GM23338 (cell line): ENCODE data around the gene CTNNBIP1. TPM values are rescaled to one million over a fixed set of nuclear protein-coding genes. Genes with fewer than 3 reads are reported as not detected.
"Not testable (repeated sequence)": the region's sequence is repeated elsewhere in the genome, so short reads cannot be mapped to it uniquely, and the experiment has no call there.

Source experiments
- ATAC-seq: fragments of 200-7000 bp; cut with Tn5 transposase; 3 replicates; pipeline ENCODE4 v1.9.1; 2020
- DNase-seq: peaks from one replicate; pipeline ENCODE4 v3.0.0-alpha.2; 2015; ENCODE audit warnings: low spot score
- H2AFZ ChIP-seq: fragments of 200-600 bp; sonication (generic); 2 replicates; pipeline ENCODE4 v1.8.0; 2016; ENCODE audit warnings: antibody characterized with exemption, mild to moderate bottlenecking, moderate library complexity
- H3F3A ChIP-seq: fragments of 200-600 bp; sonication (generic); replicated peaks from 2 replicates; pipeline ENCODE4 v1.8.0; 2017; ENCODE audit warnings: antibody characterized with exemption, mixed run types, low read depth
- H3K27ac ChIP-seq: fragments of 200-600 bp; sonication (generic); 2 replicates; pipeline ENCODE4 v1.6.1; 2016; ENCODE audit warnings: low read depth
- H3K27me3 ChIP-seq: fragments of 200-600 bp; sonication (generic); 2 replicates; pipeline ENCODE4 v1.8.0; 2016; ENCODE audit warnings: mild to moderate bottlenecking, mixed run types, moderate library complexity; ENCODE audit not compliant: insufficient read depth
- H3K36me3 ChIP-seq: fragments of 200-600 bp; sonication (generic); 2 replicates; pipeline ENCODE4 v1.8.0; 2016; ENCODE audit warnings: mild to moderate bottlenecking; ENCODE audit not compliant: insufficient read depth
- H3K4me1 ChIP-seq: fragments of 200-600 bp; sonication (generic); 2 replicates; pipeline ENCODE4 v1.8.0; 2016; ENCODE audit warnings: mild to moderate bottlenecking, moderate library complexity; ENCODE audit not compliant: insufficient read depth
- H3K4me2 ChIP-seq: fragments of 200-600 bp; sonication (generic); 2 replicates; pipeline ENCODE4 v1.7.1; 2017; ENCODE audit warnings: mixed run types
- H3K4me3 ChIP-seq: fragments of 200-600 bp; sonication (generic); 2 replicates; pipeline ENCODE4 v1.6.1; 2016; ENCODE audit warnings: mixed run types
- H3K79me2 ChIP-seq: fragments of 200-600 bp; sonication (generic); replicated peaks from 2 replicates; pipeline ENCODE4 v1.8.0; 2017; ENCODE audit warnings: mild to moderate bottlenecking; ENCODE audit not compliant: insufficient read depth
- H3K9me2 ChIP-seq: fragments of 200-600 bp; sonication (generic); 2 replicates; pipeline ENCODE4 v1.8.0; 2017; ENCODE audit not compliant: insufficient read depth
- H4K20me1 ChIP-seq: fragments of 200-600 bp; sonication (generic); replicated peaks from 2 replicates; pipeline ENCODE4 v1.8.0; 2017; ENCODE audit warnings: mild to moderate bottlenecking; ENCODE audit not compliant: insufficient read depth
- H3K27ac Mint-ChIP-seq: 2 replicates; pipeline ENCODE4 v1.8.0; 2020; ENCODE audit warnings: inconsistent platforms, mild to moderate bottlenecking, moderate library complexity, mixed read lengths
- H3K27me3 Mint-ChIP-seq: 3 replicates; pipeline ENCODE4 v1.8.0; 2022; ENCODE audit warnings: low read depth, mild to moderate bottlenecking, moderate library complexity, mixed read lengths, inconsistent platforms; ENCODE audit not compliant: insufficient read depth, poor library complexity
- H3K36me3 Mint-ChIP-seq: 3 replicates; pipeline ENCODE4 v1.8.0; 2021; ENCODE audit warnings: low read depth, mild to moderate bottlenecking, inconsistent platforms, moderate library complexity, mixed read lengths
- H3K4me1 Mint-ChIP-seq: 3 replicates; pipeline ENCODE4 v1.8.0; 2020; ENCODE audit warnings: mild to moderate bottlenecking, inconsistent platforms, mixed read lengths
- H3K4me3 Mint-ChIP-seq: 3 replicates; pipeline ENCODE4 v1.8.0; 2021; ENCODE audit warnings: moderate library complexity, mild to moderate bottlenecking, inconsistent platforms, mixed read lengths
- H3K9me3 Mint-ChIP-seq: 3 replicates; pipeline ENCODE4 v1.8.0; 2020; ENCODE audit warnings: moderate library complexity, mild to moderate bottlenecking, inconsistent platforms, mixed read lengths
- CREB1 ChIP-seq: fragments of 250-450 bp; sonication (Bioruptor Pico); IDR thresholded peaks from 2 replicates; pipeline ENCODE4 v1.5.0; 2020; ENCODE audit warnings: low read depth, mild to moderate bottlenecking, moderate library complexity
- EZH2phosphoT487 ChIP-seq: fragments of 200-600 bp; sonication (generic); IDR thresholded peaks from one replicate; pipeline ENCODE4 v1.8.1; 2018; ENCODE audit warnings: antibody characterized with exemption; ENCODE audit not compliant: unreplicated experiment
- JUNB ChIP-seq: IDR thresholded peaks from one replicate; pipeline ENCODE4 v1.6.1; 2016; ENCODE audit warnings: antibody characterized with exemption; ENCODE audit not compliant: unreplicated experiment
- NANOG ChIP-seq: IDR thresholded peaks from 2 replicates; pipeline ENCODE4 v1.6.1; 2016; ENCODE audit warnings: antibody characterized with exemption, borderline replicate concordance
- STAT1 ChIP-seq: IDR thresholded peaks from one replicate; pipeline ENCODE4 v1.6.1; 2016; ENCODE audit warnings: antibody characterized with exemption; ENCODE audit not compliant: unreplicated experiment
- ZNF114 ChIP-seq: fragments of 250-450 bp; sonication (Bioruptor Pico); IDR thresholded peaks from 2 replicates; pipeline ENCODE4 v1.5.0; 2020; ENCODE audit warnings: mild to moderate bottlenecking, moderate library complexity
- ZNF331 ChIP-seq: fragments of 250-450 bp; sonication (Bioruptor Pico); IDR thresholded peaks from 2 replicates; pipeline ENCODE4 v1.5.0; 2020; ENCODE audit warnings: low read depth, mild to moderate bottlenecking, moderate library complexity
- polyA plus RNA-seq: library from polyadenylated mRNA; unstranded; fragments of >200 nt; fragmentation: Nextera tagmentation; extraction: Ambion mirVana; gene quantifications from 2 replicates; pipeline ENCODE4 v1.2.1, GENCODE V29; 2016
- total RNA-seq: library from RNA; depleted of rRNA; stranded (reverse); fragments of >200 nt; shearing (Covaris generic); gene quantifications from 2 replicates; pipeline ENCODE4 v1.2.3, GENCODE V29; 2014
- TF ChIP-seq, protein P1 (sequence below): IDR thresholded peaks from one replicate; pipeline ENCODE4 v1.6.1; 2018; ENCODE audit warnings: antibody characterized with exemption; ENCODE audit not compliant: unreplicated experiment
- TF ChIP-seq, protein P2 (sequence below), 2 experiments: fragments of 200-600 bp in 1 of 2; sonication (generic) in 1 of 2; conservative IDR thresholded peaks; 2 replicates each; pipeline versions ENCODE4 v1.5.1 to v1.6.1; 2016 to 2017; ENCODE audit warnings: antibody characterized with exemption in 2 of 2, low read depth in 2 of 2, mild to moderate bottlenecking in 2 of 2, moderate library complexity in 1 of 2
- TF ChIP-seq, protein P3 (sequence below): fragments of 250-450 bp; sonication (Bioruptor Pico); IDR thresholded peaks from 2 replicates; pipeline ENCODE4 v1.5.0; 2020; ENCODE audit warnings: mild to moderate bottlenecking, moderate library complexity

CTNNBIP1 gene
- total and polyA plus RNA-seq, 2 experiments from 2014 or later: 30.3 to 55.1 TPM

DNA sequence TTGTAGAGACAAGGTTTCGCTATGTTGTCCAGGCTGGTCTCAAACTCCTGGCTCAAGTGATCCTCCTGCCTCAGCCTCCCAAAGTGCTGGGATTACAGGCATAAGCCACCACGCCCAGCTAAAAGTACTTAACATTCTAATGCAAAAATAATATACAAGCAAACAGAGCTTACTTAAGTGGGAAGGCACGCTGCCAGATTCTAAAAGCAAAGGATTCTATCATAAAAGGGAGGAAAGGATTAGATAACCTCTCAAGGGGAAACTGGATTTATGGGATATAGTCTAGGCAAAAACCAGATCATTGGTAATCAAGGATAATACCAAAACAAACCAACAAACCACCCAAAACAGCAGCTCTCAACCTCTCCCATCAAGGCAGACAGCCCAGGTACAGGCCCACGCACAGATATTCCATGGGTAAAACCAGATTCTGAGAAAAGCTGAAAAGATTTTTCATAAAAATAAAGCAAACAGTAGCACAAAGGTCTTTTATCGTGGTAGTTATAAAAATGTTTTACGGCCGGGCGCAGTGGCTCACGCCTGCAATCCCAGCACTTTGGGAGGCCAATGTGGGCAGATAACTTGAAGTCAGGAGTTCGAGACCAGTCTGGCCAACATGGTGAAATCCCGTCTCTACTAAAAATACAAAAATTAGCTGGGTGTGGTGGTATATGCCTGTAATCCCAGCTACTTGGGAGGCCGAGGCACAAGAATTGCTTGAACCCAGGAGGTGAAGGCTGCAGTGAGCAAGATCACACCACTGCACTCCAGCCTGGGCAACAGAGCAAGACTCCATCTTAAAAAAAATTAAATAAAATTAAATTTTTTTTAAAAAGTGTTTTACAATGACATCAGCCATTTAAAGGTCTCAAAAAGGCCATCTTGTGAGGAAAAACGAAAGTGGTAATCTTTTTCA, 106.8 kb downstream of the CTNNBIP1 start:
- H3K79me2 ChIP-seq: peaks cover 100% of the 10 kb centered on the region
- H4K20me1 ChIP-seq: peaks cover 39% of the 10 kb centered on the region
- H3K4me1 Mint-ChIP-seq: peaks cover 31% of the 10 kb centered on the region
- not testable (repeated sequence) for DNase-seq, H3K27me3 Mint-ChIP-seq, H3K9me3 Mint-ChIP-seq, H3K27ac ChIP-seq, H3K36me3 Mint-ChIP-seq, H3K4me3 ChIP-seq, H3K9me2 ChIP-seq, H3K4me3 Mint-ChIP-seq, H3K27me3 ChIP-seq, H3K36me3 ChIP-seq, H3K27ac Mint-ChIP-seq, H3K4me2 ChIP-seq, ATAC-seq, H3F3A ChIP-seq, H2AFZ ChIP-seq
- H3K4me1 ChIP-seq: peaks cover 30% of the 10 kb centered on the region

DNA sequence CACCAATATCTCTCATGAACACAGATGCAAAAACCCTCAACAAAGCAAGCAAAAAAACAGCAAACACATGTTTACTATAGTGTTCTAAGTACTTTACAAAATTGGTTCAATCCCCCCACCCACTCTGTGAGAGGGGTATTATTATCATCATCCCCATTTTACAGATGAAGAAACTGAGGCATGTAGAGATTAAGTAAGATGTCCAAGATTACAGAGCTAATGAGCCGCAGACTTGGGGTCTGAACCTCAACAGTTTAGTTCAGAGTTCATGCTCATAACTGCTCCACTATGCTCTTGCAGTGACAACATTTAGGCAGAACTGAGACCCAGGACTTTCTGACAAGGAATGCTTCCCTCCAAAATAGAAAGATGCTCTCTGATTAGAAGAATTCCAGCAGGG, 108.2 kb downstream of the CTNNBIP1 start:
- Histone ChIP-seq H3K9me2 (no peaks in the 10 kb centered on the region), H3K36me3 (no peaks in the 10 kb centered on the region), H3F3A (no peaks in the 10 kb centered on the region), H3K4me2 (no peak overlapping the region), H3K4me1 (peaks cover 34% of the 10 kb centered on the region), H3K27me3 (no peaks in the 10 kb centered on the region), H3K27ac (no peak overlapping the region), H3K79me2 (peaks cover 99% of the 10 kb centered on the region), H3K4me3 (no peak overlapping the region), H4K20me1 (peaks cover 37% of the 10 kb centered on the region), H2AFZ (no peak overlapping the region)
- Mint-ChIP-seq H3K4me3 (no peak overlapping the region), H3K36me3 (no peaks in the 10 kb centered on the region), H3K4me1 (peaks cover 27% of the 10 kb centered on the region), H3K9me3 (no peaks in the 10 kb centered on the region), H3K27ac (no peak overlapping the region), H3K27me3 (peaks cover 1% of the 10 kb centered on the region)
- DNase-seq (no peak), ATAC-seq (no peak)
- TF ChIP-seq CREB1 (CRISPR knock-in tag) (no peak), STAT1 (no peak), JUNB (no peak), ZNF114 (CRISPR knock-in tag) (no peak), ZNF331 (CRISPR knock-in tag) (no peak), NANOG (no peak), EZH2phosphoT487 (no peak)
- TF ChIP-seq, protein P1, sequence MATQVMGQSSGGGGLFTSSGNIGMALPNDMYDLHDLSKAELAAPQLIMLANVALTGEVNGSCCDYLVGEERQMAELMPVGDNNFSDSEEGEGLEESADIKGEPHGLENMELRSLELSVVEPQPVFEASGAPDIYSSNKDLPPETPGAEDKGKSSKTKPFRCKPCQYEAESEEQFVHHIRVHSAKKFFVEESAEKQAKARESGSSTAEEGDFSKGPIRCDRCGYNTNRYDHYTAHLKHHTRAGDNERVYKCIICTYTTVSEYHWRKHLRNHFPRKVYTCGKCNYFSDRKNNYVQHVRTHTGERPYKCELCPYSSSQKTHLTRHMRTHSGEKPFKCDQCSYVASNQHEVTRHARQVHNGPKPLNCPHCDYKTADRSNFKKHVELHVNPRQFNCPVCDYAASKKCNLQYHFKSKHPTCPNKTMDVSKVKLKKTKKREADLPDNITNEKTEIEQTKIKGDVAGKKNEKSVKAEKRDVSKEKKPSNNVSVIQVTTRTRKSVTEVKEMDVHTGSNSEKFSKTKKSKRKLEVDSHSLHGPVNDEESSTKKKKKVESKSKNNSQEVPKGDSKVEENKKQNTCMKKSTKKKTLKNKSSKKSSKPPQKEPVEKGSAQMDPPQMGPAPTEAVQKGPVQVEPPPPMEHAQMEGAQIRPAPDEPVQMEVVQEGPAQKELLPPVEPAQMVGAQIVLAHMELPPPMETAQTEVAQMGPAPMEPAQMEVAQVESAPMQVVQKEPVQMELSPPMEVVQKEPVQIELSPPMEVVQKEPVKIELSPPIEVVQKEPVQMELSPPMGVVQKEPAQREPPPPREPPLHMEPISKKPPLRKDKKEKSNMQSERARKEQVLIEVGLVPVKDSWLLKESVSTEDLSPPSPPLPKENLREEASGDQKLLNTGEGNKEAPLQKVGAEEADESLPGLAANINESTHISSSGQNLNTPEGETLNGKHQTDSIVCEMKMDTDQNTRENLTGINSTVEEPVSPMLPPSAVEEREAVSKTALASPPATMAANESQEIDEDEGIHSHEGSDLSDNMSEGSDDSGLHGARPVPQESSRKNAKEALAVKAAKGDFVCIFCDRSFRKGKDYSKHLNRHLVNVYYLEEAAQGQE: no peak
- TF ChIP-seq, protein P2, sequence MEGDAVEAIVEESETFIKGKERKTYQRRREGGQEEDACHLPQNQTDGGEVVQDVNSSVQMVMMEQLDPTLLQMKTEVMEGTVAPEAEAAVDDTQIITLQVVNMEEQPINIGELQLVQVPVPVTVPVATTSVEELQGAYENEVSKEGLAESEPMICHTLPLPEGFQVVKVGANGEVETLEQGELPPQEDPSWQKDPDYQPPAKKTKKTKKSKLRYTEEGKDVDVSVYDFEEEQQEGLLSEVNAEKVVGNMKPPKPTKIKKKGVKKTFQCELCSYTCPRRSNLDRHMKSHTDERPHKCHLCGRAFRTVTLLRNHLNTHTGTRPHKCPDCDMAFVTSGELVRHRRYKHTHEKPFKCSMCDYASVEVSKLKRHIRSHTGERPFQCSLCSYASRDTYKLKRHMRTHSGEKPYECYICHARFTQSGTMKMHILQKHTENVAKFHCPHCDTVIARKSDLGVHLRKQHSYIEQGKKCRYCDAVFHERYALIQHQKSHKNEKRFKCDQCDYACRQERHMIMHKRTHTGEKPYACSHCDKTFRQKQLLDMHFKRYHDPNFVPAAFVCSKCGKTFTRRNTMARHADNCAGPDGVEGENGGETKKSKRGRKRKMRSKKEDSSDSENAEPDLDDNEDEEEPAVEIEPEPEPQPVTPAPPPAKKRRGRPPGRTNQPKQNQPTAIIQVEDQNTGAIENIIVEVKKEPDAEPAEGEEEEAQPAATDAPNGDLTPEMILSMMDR (conservative IDR thresholded peaks at IDR 0.05; ENCODE audit: low read depth in 2 of 2): no peak
- TF ChIP-seq, protein P3, sequence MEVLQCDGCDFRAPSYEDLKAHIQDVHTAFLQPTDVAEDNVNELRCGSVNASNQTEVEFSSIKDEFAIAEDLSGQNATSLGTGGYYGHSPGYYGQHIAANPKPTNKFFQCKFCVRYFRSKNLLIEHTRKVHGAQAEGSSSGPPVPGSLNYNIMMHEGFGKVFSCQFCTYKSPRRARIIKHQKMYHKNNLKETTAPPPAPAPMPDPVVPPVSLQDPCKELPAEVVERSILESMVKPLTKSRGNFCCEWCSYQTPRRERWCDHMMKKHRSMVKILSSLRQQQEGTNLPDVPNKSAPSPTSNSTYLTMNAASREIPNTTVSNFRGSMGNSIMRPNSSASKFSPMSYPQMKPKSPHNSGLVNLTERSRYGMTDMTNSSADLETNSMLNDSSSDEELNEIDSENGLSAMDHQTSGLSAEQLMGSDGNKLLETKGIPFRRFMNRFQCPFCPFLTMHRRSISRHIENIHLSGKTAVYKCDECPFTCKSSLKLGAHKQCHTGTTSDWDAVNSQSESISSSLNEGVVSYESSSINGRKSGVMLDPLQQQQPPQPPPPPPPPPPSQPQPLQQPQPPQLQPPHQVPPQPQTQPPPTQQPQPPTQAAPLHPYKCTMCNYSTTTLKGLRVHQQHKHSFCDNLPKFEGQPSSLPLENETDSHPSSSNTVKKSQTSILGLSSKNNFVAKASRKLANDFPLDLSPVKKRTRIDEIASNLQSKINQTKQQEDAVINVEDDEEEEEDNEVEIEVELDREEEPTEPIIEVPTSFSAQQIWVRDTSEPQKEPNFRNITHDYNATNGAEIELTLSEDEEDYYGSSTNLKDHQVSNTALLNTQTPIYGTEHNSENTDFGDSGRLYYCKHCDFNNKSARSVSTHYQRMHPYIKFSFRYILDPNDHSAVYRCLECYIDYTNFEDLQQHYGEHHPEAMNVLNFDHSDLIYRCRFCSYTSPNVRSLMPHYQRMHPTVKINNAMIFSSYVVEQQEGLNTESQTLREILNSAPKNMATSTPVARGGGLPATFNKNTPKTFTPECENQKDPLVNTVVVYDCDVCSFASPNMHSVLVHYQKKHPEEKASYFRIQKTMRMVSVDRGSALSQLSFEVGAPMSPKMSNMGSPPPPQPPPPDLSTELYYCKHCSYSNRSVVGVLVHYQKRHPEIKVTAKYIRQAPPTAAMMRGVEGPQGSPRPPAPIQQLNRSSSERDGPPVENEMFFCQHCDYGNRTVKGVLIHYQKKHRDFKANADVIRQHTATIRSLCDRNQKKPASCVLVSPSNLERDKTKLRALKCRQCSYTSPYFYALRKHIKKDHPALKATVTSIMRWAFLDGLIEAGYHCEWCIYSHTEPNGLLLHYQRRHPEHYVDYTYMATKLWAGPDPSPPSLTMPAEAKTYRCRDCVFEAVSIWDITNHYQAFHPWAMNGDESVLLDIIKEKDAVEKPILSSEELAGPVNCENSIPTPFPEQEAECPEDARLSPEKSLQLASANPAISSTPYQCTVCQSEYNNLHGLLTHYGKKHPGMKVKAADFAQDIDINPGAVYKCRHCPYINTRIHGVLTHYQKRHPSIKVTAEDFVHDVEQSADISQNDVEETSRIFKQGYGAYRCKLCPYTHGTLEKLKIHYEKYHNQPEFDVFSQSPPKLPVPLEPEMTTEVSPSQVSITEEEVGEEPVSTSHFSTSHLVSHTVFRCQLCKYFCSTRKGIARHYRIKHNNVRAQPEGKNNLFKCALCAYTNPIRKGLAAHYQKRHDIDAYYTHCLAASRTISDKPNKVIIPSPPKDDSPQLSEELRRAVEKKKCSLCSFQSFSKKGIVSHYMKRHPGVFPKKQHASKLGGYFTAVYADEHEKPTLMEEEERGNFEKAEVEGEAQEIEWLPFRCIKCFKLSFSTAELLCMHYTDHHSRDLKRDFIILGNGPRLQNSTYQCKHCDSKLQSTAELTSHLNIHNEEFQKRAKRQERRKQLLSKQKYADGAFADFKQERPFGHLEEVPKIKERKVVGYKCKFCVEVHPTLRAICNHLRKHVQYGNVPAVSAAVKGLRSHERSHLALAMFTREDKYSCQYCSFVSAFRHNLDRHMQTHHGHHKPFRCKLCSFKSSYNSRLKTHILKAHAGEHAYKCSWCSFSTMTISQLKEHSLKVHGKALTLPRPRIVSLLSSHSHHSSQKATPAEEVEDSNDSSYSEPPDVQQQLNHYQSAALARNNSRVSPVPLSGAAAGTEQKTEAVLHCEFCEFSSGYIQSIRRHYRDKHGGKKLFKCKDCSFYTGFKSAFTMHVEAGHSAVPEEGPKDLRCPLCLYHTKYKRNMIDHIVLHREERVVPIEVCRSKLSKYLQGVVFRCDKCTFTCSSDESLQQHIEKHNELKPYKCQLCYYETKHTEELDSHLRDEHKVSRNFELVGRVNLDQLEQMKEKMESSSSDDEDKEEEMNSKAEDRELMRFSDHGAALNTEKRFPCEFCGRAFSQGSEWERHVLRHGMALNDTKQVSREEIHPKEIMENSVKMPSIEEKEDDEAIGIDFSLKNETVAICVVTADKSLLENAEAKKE (CRISPR knock-in tag): no peak
